ENCODE results near the gene ADGRG6.

- no peak for TF ChIP-seq CTCF (IDR thresholded peaks at IDR 0.05)
- TF ChIP-seq POLR2A (IDR thresholded peaks at IDR 0.05) = no peak
These were observed 56.1 kb downstream of the ADGRG6 start for GRCh38 chr6:142357879-142358278.

Data from Peyer's patch (tissue), 4 donors.